ENCODE measurements around the gene STMN3.

The STMN3 gene

DNA sequence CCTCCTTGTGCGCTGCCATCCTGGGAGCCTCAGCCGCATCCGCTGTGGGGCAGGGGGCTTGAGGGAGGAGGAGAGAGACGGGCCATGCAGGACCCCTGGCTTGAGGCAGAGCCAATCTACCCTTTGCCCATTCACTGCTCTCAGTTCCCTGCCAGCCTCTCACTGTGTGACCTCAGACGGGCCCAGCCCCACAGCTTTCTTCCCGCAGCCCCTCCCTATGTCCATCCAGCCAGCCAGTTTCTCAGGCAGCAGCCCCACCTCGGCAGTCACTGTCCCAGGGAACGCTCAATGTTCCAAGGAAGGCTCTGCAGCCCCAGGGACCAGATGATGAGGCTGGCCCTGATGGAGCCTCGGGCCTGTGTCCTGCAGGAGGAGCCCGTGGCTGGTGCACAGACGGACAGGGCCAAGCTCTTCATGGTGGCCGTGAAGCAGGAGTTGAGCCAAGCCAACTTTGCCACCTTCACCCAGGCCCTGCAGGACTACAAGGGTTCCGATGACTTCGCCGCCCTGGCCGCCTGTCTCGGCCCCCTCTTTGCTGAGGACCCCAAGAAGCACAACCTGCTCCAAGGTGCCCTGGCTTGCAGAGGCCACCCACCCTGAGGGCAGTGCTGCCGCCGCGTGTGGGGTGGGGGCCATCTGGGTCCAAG is 39.3 kb upstream of the STMN3 start:
- no peak for DNase-seq
- H4K5ac ChIP-seq (ENCODE audit: low read length) = no peak overlapping the region
- no peaks in the 10 kb centered on the region for H3K4me1 ChIP-seq (ENCODE audit: control insufficient read depth, low read depth, low read length)
- H3K27ac ChIP-seq (ENCODE audit: low read depth, low read length) = no peak overlapping the region
- H2BK15ac ChIP-seq (replicated peaks; ENCODE audit: low read depth) = no peak overlapping the region
- no peak overlapping the region for H3K9ac ChIP-seq (ENCODE audit: low read length)
- H3K18ac ChIP-seq (ENCODE audit: low read length) = no peak overlapping the region
- no peaks in the 10 kb centered on the region for H3K27me3 ChIP-seq (ENCODE audit: insufficient read depth, low read length, poor library complexity)
- H2BK120ac ChIP-seq (ENCODE audit: low read depth, low read length) = no peak overlapping the region
- H4K8ac ChIP-seq (ENCODE audit: low read depth, low read length) = no peak overlapping the region
- no peak overlapping the region for H3K4ac ChIP-seq (ENCODE audit: low read depth, low read length)
- H2BK5ac ChIP-seq (ENCODE audit: low read length) = no peak overlapping the region
- H3K4me2 ChIP-seq (ENCODE audit: low read length) = no peak overlapping the region
- no peak overlapping the region for H2AK5ac ChIP-seq (ENCODE audit: low read length)
- no peak overlapping the region for H3K4me3 ChIP-seq (ENCODE audit: low read length)
- no peaks in the 10 kb centered on the region for H3K79me2 ChIP-seq (ENCODE audit: control insufficient read depth, insufficient read depth, low read length)
- no peaks in the 10 kb centered on the region for H3K79me1 ChIP-seq (ENCODE audit: low read length)
- H3K23ac ChIP-seq (ENCODE audit: low read length) = no peak overlapping the region
- no peak overlapping the region for H3K56ac ChIP-seq (ENCODE audit: low read length)
- WGBS (ENCODE audit: extremely low coverage, insufficient coverage, low lambda C conversion rate) = no CpG with 5 or more reads among the region's 20 CpGs
- H3K36me3 ChIP-seq (ENCODE audit: control insufficient read depth, insufficient read depth, low read length) = no peaks in the 10 kb centered on the region

DNA sequence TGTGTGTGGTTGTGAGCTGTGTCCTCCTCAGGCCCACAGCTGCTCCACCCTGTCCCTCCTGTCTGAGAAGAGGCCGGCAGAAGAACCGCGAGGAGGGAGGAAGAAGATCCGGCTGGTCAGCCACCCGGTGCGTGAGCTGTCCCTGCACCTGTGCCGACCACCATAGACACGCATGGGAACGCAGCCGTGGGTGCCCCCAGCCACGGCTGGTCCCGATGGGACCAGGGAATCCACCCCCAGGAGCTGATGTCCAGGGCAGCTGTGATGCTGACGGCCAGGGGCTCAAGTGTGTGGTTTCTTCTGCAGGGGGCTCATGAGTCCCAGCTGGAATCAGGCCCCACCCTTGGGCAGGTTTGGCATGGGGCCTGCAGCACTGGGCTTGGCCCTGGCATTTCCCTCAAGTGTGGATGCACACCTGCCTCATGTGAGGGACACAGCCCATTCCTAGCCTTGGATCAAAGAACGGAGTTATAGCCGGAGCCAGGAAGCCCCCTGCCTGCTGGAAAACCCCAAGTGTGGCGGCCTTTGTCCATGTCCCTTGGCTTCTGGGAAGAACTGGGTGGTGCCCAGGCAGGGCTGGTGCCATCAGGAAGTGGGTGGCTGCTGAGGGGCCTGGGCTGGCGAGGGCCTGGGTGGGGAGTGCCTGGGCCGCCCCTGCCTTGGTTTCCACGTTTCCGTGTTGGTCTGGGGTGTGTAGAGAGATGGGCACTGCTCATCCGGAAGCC is 38.6 kb upstream of the STMN3 start:
- no CpG with 5 or more reads among the region's 21 CpGs for whole genome bisulfite sequencing (ENCODE audit: extremely low coverage, insufficient coverage, low lambda C conversion rate)
- no peaks in the 10 kb centered on the region for H3K27me3 ChIP-seq (ENCODE audit: insufficient read depth, low read length, poor library complexity)

DNA sequence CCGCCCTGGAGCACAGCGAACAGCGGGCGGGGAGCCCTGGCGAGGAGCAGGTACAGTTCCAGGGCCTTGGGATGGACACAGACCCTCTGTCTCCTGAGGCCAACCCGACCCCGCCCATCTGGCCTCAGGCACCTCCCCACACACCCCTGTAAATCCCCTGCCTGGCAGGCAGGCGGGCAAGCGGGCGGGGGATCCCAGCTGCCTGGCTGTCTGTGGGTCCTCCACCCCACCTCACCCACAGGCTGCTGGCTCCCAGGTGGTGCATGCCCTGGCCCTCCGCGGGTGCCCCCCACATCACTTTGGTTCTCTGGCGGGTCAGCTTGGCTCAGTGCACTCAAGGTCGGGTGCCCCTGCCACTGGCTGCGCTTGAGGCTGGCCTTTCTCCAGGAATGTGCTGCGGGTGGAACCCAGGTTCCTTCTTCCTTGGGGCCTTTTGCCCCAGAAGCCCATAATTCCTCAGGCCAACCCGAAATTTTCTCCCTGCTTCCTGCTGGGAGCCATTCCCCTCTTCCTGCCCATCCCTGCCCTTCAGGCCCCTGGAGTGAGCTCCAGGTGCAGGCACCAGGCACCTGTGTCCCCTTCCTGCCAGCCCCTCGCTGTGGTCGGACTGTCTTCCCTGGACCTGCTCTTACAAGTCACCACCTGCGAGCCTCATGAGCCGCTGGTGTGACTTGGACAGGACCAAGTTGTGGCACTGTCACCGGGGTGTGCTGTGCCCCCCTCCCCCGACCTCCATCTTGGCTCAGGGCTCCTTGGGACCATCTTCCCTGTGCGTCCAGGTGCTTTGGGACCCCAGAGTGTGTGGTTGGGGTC is 37.9 kb upstream of the STMN3 start:
- Histone ChIP-seq H3K79me2 (ENCODE audit: control insufficient read depth, insufficient read depth, low read length) (no peaks in the 10 kb centered on the region), H3K4me1 (ENCODE audit: control insufficient read depth, low read depth, low read length) (no peaks in the 10 kb centered on the region), H3K18ac (ENCODE audit: low read length) (no peak overlapping the region), H3K56ac (ENCODE audit: low read length) (no peak overlapping the region), H4K5ac (ENCODE audit: low read length) (no peak overlapping the region), H2AK5ac (ENCODE audit: low read length) (no peak overlapping the region), H3K4me3 (ENCODE audit: low read length) (no peak overlapping the region), H3K36me3 (ENCODE audit: control insufficient read depth, insufficient read depth, low read length) (no peaks in the 10 kb centered on the region), H2BK15ac (replicated peaks; ENCODE audit: low read depth) (no peak overlapping the region), H3K23ac (ENCODE audit: low read length) (no peak overlapping the region), H2BK5ac (ENCODE audit: low read length) (no peak overlapping the region), H4K8ac (ENCODE audit: low read depth, low read length) (no peak overlapping the region), H3K27ac (ENCODE audit: low read depth, low read length) (no peak overlapping the region), H3K79me1 (ENCODE audit: low read length) (no peaks in the 10 kb centered on the region), H3K4ac (ENCODE audit: low read depth, low read length) (no peak overlapping the region), H3K27me3 (ENCODE audit: insufficient read depth, low read length, poor library complexity) (no peaks in the 10 kb centered on the region), H3K4me2 (ENCODE audit: low read length) (no peak overlapping the region), H3K9ac (ENCODE audit: low read length) (no peak overlapping the region), H2BK120ac (ENCODE audit: low read depth, low read length) (no peak overlapping the region)
- no CpG with 5 or more reads among the region's 24 CpGs for WGBS (ENCODE audit: extremely low coverage, insufficient coverage, low lambda C conversion rate)
- DNase-seq = no peak

More for the DNA sequence above, 38.6 kb upstream of the STMN3 start:
- no peak for DNase-seq
- Histone ChIP-seq H3K4ac (ENCODE audit: low read depth, low read length) (no peak overlapping the region), H3K4me1 (ENCODE audit: control insufficient read depth, low read depth, low read length) (no peaks in the 10 kb centered on the region), H3K4me3 (ENCODE audit: low read length) (no peak overlapping the region), H3K18ac (ENCODE audit: low read length) (no peak overlapping the region), H3K79me1 (ENCODE audit: low read length) (no peaks in the 10 kb centered on the region), H3K36me3 (ENCODE audit: control insufficient read depth, insufficient read depth, low read length) (no peaks in the 10 kb centered on the region), H4K5ac (ENCODE audit: low read length) (no peak overlapping the region), H3K56ac (ENCODE audit: low read length) (no peak overlapping the region), H2AK5ac (ENCODE audit: low read length) (no peak overlapping the region), H4K8ac (ENCODE audit: low read depth, low read length) (no peak overlapping the region), H3K79me2 (ENCODE audit: control insufficient read depth, insufficient read depth, low read length) (no peaks in the 10 kb centered on the region), H3K27ac (ENCODE audit: low read depth, low read length) (no peak overlapping the region), H2BK120ac (ENCODE audit: low read depth, low read length) (no peak overlapping the region), H3K4me2 (ENCODE audit: low read length) (no peak overlapping the region), H2BK5ac (ENCODE audit: low read length) (no peak overlapping the region), H2BK15ac (replicated peaks; ENCODE audit: low read depth) (no peak overlapping the region), H3K23ac (ENCODE audit: low read length) (no peak overlapping the region), H3K9ac (ENCODE audit: low read length) (no peak overlapping the region)

DNA sequence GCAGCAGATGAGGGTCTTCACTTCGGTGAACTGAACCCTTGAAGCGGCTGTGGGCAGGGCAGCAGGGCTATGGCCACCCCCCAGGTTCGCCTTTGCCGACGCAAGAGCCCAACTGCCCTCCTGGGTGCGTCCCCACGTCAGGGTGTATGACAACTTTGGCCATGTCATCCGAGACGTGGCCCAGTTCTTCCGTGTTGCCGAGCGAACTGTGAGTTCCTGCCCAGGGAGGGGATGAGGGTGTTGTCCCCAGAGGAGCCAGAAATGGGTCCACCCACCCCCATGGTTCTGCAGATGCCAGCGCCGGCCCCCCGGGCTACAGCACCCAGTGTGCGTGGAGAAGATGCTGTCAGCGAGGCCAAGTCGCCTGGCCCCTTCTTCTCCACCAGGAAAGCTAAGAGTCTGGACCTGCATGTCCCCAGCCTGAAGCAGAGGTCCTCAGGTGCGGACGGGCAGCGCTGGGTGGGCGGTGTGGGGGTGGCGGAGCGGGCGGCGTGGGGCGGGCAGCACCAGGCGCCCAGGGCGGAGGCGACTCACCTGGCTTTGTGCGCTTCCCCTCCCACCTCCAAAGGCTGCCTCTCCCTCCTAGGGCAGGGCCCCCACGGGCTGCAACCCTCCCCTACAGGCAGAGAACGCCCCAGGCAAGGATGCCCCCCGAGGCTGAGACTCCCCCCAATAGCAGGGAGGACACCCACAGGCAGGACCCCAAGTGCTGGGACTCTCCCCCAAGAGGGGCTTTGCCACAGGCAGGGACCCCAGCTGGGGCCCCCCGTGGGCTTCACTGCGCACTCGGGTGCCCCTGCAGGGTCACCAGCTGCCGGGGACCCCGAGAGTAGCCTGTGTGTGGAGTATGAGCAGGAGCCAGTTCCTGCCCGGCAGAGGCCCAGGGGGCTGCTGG is 37.0 kb upstream of the STMN3 start:
- H3K4me2 ChIP-seq (ENCODE audit: low read length) = no peak overlapping the region
- H3K56ac ChIP-seq (ENCODE audit: low read length) = no peak overlapping the region
- H3K4me1 ChIP-seq (ENCODE audit: control insufficient read depth, low read depth, low read length) = no peaks in the 10 kb centered on the region
- DNase-seq = no peak
- H3K4ac ChIP-seq (ENCODE audit: low read depth, low read length) = no peak overlapping the region
- H2AK5ac ChIP-seq (ENCODE audit: low read length) = no peak overlapping the region
- H2BK5ac ChIP-seq (ENCODE audit: low read length) = no peak overlapping the region
- no peak overlapping the region for H3K18ac ChIP-seq (ENCODE audit: low read length)
- H3K4me3 ChIP-seq (ENCODE audit: low read length) = no peak overlapping the region
- no peak overlapping the region for H3K9ac ChIP-seq (ENCODE audit: low read length)
- no peak overlapping the region for H2BK120ac ChIP-seq (ENCODE audit: low read depth, low read length)
- H3K79me1 ChIP-seq (ENCODE audit: low read length) = no peaks in the 10 kb centered on the region
- no peak overlapping the region for H4K5ac ChIP-seq (ENCODE audit: low read length)
- H2BK15ac ChIP-seq (replicated peaks; ENCODE audit: low read depth) = no peak overlapping the region
- no peak overlapping the region for H4K8ac ChIP-seq (ENCODE audit: low read depth, low read length)
- no peak overlapping the region for H3K27ac ChIP-seq (ENCODE audit: low read depth, low read length)
- no CpG with 5 or more reads among the region's 40 CpGs for WGBS (ENCODE audit: extremely low coverage, insufficient coverage, low lambda C conversion rate)
- H3K36me3 ChIP-seq (ENCODE audit: control insufficient read depth, insufficient read depth, low read length) = no peaks in the 10 kb centered on the region
- no peak overlapping the region for H3K23ac ChIP-seq (ENCODE audit: low read length)
- H3K27me3 ChIP-seq (ENCODE audit: insufficient read depth, low read length, poor library complexity) = no peaks in the 10 kb centered on the region
- no peaks in the 10 kb centered on the region for H3K79me2 ChIP-seq (ENCODE audit: control insufficient read depth, insufficient read depth, low read length)

DNA sequence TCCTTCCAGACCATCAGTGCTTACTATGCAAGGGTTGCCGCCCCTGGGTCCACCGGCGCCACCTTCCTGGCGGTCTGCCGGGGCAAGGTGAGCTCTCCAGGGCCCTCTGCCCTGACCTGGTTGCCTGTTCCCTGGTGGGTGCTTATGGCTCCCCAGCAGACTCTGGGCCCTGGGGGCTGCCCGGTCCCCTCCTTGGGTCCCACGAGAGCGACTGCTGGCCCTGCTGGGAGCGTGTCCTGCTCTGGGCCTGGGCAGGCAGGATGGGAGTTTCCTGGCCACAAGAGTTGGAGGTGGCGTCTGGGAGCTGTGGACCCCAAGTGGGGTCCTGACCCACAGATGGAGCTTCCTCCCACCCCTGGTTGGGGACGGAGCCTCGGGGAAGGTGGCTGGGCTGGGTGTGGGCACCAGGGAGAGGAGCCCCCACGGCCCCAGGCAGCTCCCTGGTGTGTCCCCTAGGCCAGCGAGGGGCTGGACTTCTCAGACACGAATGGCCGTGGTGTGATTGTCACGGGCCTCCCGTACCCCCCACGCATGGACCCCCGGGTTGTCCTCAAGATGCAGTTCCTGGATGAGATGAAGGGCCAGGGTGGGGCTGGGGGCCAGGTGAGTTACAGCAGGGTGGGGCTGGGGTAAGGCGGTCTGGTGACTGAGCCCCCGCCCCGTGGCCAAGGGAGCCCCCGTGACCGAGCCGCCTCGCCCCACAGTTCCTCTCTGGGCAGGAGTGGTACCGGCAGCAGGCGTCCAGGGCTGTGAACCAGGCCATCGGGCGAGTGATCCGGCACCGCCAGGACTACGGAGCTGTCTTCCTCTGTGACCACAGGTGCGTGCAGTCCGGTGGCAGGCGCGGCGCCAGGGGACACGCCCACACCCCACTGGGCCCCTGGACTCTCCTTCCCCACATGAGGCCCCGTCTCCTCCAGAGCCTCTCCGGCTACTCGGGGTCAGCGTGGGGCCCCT is 36.1 kb upstream of the STMN3 start:
- H3K27me3 ChIP-seq (ENCODE audit: insufficient read depth, low read length, poor library complexity) = no peaks in the 10 kb centered on the region
- H2BK120ac ChIP-seq (ENCODE audit: low read depth, low read length) = no peak overlapping the region
- H3K23ac ChIP-seq (ENCODE audit: low read length) = no peak overlapping the region
- H2BK15ac ChIP-seq (replicated peaks; ENCODE audit: low read depth) = no peak overlapping the region
- H3K4ac ChIP-seq (ENCODE audit: low read depth, low read length) = no peak overlapping the region
- no peaks in the 10 kb centered on the region for H3K79me1 ChIP-seq (ENCODE audit: low read length)
- no peaks in the 10 kb centered on the region for H3K36me3 ChIP-seq (ENCODE audit: control insufficient read depth, insufficient read depth, low read length)
- H3K56ac ChIP-seq (ENCODE audit: low read length) = no peak overlapping the region
- no CpG with 5 or more reads among the region's 44 CpGs for WGBS (ENCODE audit: extremely low coverage, insufficient coverage, low lambda C conversion rate)
- no peak overlapping the region for H3K27ac ChIP-seq (ENCODE audit: low read depth, low read length)
- H3K79me2 ChIP-seq (ENCODE audit: control insufficient read depth, insufficient read depth, low read length) = no peaks in the 10 kb centered on the region
- no peak overlapping the region for H4K8ac ChIP-seq (ENCODE audit: low read depth, low read length)
- H4K5ac ChIP-seq (ENCODE audit: low read length) = no peak overlapping the region
- H3K9ac ChIP-seq (ENCODE audit: low read length) = no peak overlapping the region
- no peak overlapping the region for H3K4me3 ChIP-seq (ENCODE audit: low read length)
- no peak overlapping the region for H3K18ac ChIP-seq (ENCODE audit: low read length)
- H3K4me2 ChIP-seq (ENCODE audit: low read length) = no peak overlapping the region
- no peaks in the 10 kb centered on the region for H3K4me1 ChIP-seq (ENCODE audit: control insufficient read depth, low read depth, low read length)
- H2BK5ac ChIP-seq (ENCODE audit: low read length) = no peak overlapping the region
- no peak for DNase-seq
- H2AK5ac ChIP-seq (ENCODE audit: low read length) = no peak overlapping the region

Data from mesendoderm (in vitro differentiated cells).